Measurements from ENCODE around the gene ADH4. TPM values are rescaled to one million over a fixed set of nuclear protein-coding genes. Genes with fewer than 3 reads are reported as not detected.

ADH4 gene
- total and polyA plus RNA-seq, 2 of the 4 experiments (the other 2 are of a cell fraction) = not detected

DNA sequence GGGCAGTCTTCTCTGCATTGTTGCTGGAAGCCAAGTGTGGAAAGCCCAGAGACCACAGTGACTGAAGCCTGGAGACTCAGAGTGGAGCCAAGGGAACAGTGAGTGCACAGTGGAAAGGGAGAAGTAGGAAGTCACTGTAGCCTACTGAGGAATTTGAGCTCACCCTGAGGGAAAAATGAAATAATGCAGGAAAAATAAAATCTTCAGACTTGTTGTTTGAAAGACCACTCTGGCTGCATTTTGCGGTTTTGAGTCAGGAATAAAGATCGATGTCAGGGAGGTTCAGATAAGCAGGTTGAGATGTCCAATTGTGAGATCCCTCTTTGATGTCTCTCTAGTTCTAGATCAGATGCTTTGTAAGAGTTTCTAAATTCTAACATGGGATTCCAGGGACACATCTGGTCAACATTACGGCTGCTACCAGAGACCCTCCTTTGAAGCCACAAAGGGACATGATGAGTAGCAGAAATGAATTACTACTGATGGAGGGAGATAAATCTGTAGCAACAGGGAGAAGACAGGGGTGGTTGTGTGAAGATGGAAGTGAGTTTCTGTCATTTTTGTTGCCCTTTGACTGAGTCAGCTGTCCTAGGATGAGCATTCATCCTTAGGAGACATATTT lies 8.4 kb downstream of the ADH4 start:
- no peak overlapping the region for H4K91ac ChIP-seq (ENCODE audit: insufficient read depth, low read depth, low read length)
- BruUV-seq (replicated peaks) = no TSS peak
- H3K9me1 ChIP-seq (ENCODE audit: insufficient read depth, low read length) = no peaks in the 10 kb centered on the region
- no peak overlapping the region for H3K9ac ChIP-seq (ENCODE audit: low read depth, low read length)
- H3K56ac ChIP-seq (ENCODE audit: extremely low read depth, insufficient read depth, low read length) = no peak overlapping the region
- in situ Hi-C loops (cut with MboI; ENCODE audit: low sequenced_read_pairs) = no loop called here
- no peaks in the 10 kb centered on the region for H3K79me1 ChIP-seq (ENCODE audit: low read depth in 1 of 2, low read length in 2 of 2)
- H3K4me3 ChIP-seq (ENCODE audit: insufficient read depth, low read depth, low read length) = no peak overlapping the region
- H4K5ac ChIP-seq (ENCODE audit: low read depth, low read length) = no peak overlapping the region
- H3K4me2 ChIP-seq (ENCODE audit: low read depth, low read length) = no peak overlapping the region
- no peak overlapping the region for H2BK15ac ChIP-seq (ENCODE audit: low read depth, low read length)
- no peaks in the 10 kb centered on the region for H3K36me3 ChIP-seq (ENCODE audit: control insufficient read depth, insufficient read depth, low read length)
- TF ChIP-seq NFE2L2 (IDR thresholded peaks at IDR 0.05; ENCODE audit: low read depth, low read length) (no peak), POLR2A (IDR thresholded peaks at IDR 0.05; ENCODE audit: low read depth, low read length) (no peak), FOS (IDR thresholded peaks at IDR 0.05; ENCODE audit: low read depth, low read length) (no peak), RAD21 (IDR thresholded peaks at IDR 0.05; ENCODE audit: low read length) (no peak), MAFK (IDR thresholded peaks at IDR 0.05; ENCODE audit: low read depth, low read length) (no peak), RFX5 (IDR thresholded peaks at IDR 0.05; ENCODE audit: low read depth, low read length) (no peak), USF2 (IDR thresholded peaks at IDR 0.05; ENCODE audit: low read depth, low read length) (no peak), SMC3 (IDR thresholded peaks at IDR 0.05; ENCODE audit: low read depth, low read length) (no peak), RCOR1 (IDR thresholded peaks at IDR 0.05; ENCODE audit: insufficient replicate concordance, low read length) (no peak), BHLHE40 (IDR thresholded peaks at IDR 0.05; ENCODE audit: low read depth, low read length) (no peak), MAZ (IDR thresholded peaks at IDR 0.05; ENCODE audit: borderline replicate concordance, low read depth, low read length) (no peak), ELK1 (IDR thresholded peaks at IDR 0.05; ENCODE audit: borderline replicate concordance, low read depth, low read length) (no peak), CTCF (conservative IDR thresholded peaks at IDR 0.05; ENCODE audit: low read depth, low read length) (no peak), CEBPB (IDR thresholded peaks at IDR 0.05; ENCODE audit: low read depth, low read length) (no peak), MXI1 (IDR thresholded peaks at IDR 0.05; ENCODE audit: borderline replicate concordance, low read depth, low read length) (no peak), CHD1 (IDR thresholded peaks at IDR 0.05; ENCODE audit: low read depth, low read length) (no peak)
- no peak overlapping the region for H2BK5ac ChIP-seq (ENCODE audit: low read depth, low read length, poor library complexity, severe bottlenecking)
- POLR2A ChIA-PET (ENCODE audit: unreplicated experiment) = no interaction called here
- H3K9me3 ChIP-seq (ENCODE audit: control insufficient read depth, insufficient read depth, low read length) = no peaks in the 10 kb centered on the region
- H2BK120ac ChIP-seq (ENCODE audit: low read depth, low read length) = no peak overlapping the region
- no peak overlapping the region for H2BK20ac ChIP-seq (ENCODE audit: low read depth, low read length)
- H3K4me1 ChIP-seq (ENCODE audit: control insufficient read depth, insufficient read depth, low read length) = no peaks in the 10 kb centered on the region
- intact Hi-C loops (cut with micrococcal nuclease) = no loop called here
- H3K14ac ChIP-seq (replicated peaks; ENCODE audit: low read depth, low read length) = no peak overlapping the region
- H3K18ac ChIP-seq (ENCODE audit: low read depth, low read length) = no peak overlapping the region
- WGBS, 2 experiments (ENCODE audit: extremely low coverage in 2 of 2, insufficient read length in 1 of 2) = 40% methylated on average over 2 of the region's 3 CpGs; no CpG with 5 or more reads in 1 of the 2 experiments
- dilution Hi-C loops (cut with HindIII; ENCODE audit: low sequenced_read_pairs, unreplicated experiment) = no loop called here
- DNase-seq (no peak), ATAC-seq (ENCODE audit: low read depth) (no peak)
- no peak overlapping the region for H2AK9ac ChIP-seq (replicated peaks; ENCODE audit: low read depth, low read length, poor library complexity)
- no peaks in the 10 kb centered on the region for H3K27me3 ChIP-seq (ENCODE audit: control insufficient read depth, insufficient read depth, low read length)
- CTCF ChIA-PET = no interaction called here
- H3K27ac ChIP-seq (ENCODE audit: insufficient read depth, low read length) = no peak overlapping the region
- H2AFZ ChIP-seq (replicated peaks; ENCODE audit: low read length, poor library complexity) = no peak overlapping the region
- no peak overlapping the region for H2AK5ac ChIP-seq (ENCODE audit: low read depth, low read length)
- H4K20me1 ChIP-seq (ENCODE audit: insufficient read depth, low read length) = no peaks in the 10 kb centered on the region
- no peak overlapping the region for H4K8ac ChIP-seq (ENCODE audit: low read depth in 2 of 2, low read length in 2 of 2)
- H3K23ac ChIP-seq (ENCODE audit: low read depth, low read length) = no peak overlapping the region
- H3K4ac ChIP-seq (ENCODE audit: low read depth, low read length) = no peak overlapping the region

Measured in IMR-90 (cell line).